AG04450 (cell line): ENCODE data around the gene POLR2E. TPM values are rescaled to one million over a fixed set of nuclear protein-coding genes. Genes with fewer than 3 reads are reported as not detected.

Experiments used
- CTCF ChIA-PET: fragments of 300-600, 350-600 bp; formaldehyde crosslinking; extraction: SDS; loops from one replicate; lab custom pipeline; 2022; ENCODE audit warnings: antibody characterized with exemption, inconsistent platforms; lab: Charles Lee
- POLR2A ChIA-PET: fragments of 350-600 bp; formaldehyde crosslinking; extraction: SDS; loops from one replicate; lab custom pipeline; 2021; ENCODE audit warnings: antibody characterized with exemption, inconsistent platforms; lab: Yijun Ruan, JAX
- DNase-seq: peaks from one replicate; pipeline ENCODE4 v3.0.0-alpha.2; 2011; ENCODE audit warnings: low read depth, low spot score
- H3K27ac ChIP-seq: one replicate; pipeline ENCODE4 v1.5.1; 2012; ENCODE audit warnings: low read depth, low read length, control low read depth
- H3K27me3 ChIP-seq: one replicate; pipeline ENCODE4 v1.6.0; 2012; ENCODE audit warnings: low read length; ENCODE audit not compliant: control insufficient read depth, insufficient read depth
- H3K4me3 ChIP-seq: 2 replicates; pipeline ENCODE4 v1.5.1; 2011; ENCODE audit warnings: mild to moderate bottlenecking, low read depth, low read length, control low read depth
- H3K9me3 ChIP-seq: 2 replicates; pipeline ENCODE4 v1.5.1; 2012; ENCODE audit warnings: low read length; ENCODE audit not compliant: control insufficient read depth, insufficient read depth
- CTCF ChIP-seq: IDR thresholded peaks from 2 replicates; pipeline ENCODE4 v1.5.1; 2011; ENCODE audit warnings: low read depth, low read length, control low read depth, inconsistent platforms
- polyA plus RNA-seq: library from polyadenylated mRNA; depleted of rRNA; stranded (reverse); fragments of >200 nt; gene quantifications from 2 replicates; pipeline ENCODE4 v1.2.3, GENCODE V29; 2011

POLR2E gene
- polyA plus RNA-seq, 1 experiment, result 140 TPM

- ChIA-PET CTCF (interaction anchor here (0.6 to 2.4 kb wide), 2 partner anchors 10 to 56 kb away, joined by 3 to 6 read pairs; no protein-coding TSS in a partner anchor), POLR2A (interaction anchor here (0.6 to 1.6 kb wide), 3 partner anchors 10 to 146 kb away, joined by 3 to 4 read pairs (median 3); partner anchors contain the start of gene CIRBP)
- Histone ChIP-seq H3K27me3 (no peaks in the 10 kb centered on the region), H3K27ac (no peak overlapping the region), H3K4me3 (no peak overlapping the region), H3K9me3 (peaks cover 10% of the 10 kb centered on the region; the same call in 1 of the 2 replicates)
- DNase-seq, result no peak
- TF ChIP-seq CTCF, result no peak
These were observed 28.2 kb upstream of the POLR2E start for GRCh38 chr19:1123381-1123780.

- no peak for TF ChIP-seq CTCF
- Histone ChIP-seq H3K4me3 (no peak overlapping the region), H3K9me3 (peaks cover 10% of the 10 kb centered on the region; the same call in 1 of the 2 replicates), H3K27ac (no peak overlapping the region), H3K27me3 (no peaks in the 10 kb centered on the region)
- no peak for DNase-seq
- POLR2A ChIA-PET, result interaction anchor here (0.6 to 1.6 kb wide), 3 partner anchors 10 to 146 kb away, joined by 3 to 4 read pairs (median 3); partner anchors contain the start of gene CIRBP
- CTCF ChIA-PET, result interaction anchor here (2.4 kb wide), 1 partner anchor 10 kb away, joined by 6 read pairs; no protein-coding TSS in a partner anchor
These were observed 27.8 kb upstream of the POLR2E start for GRCh38 chr19:1122972-1123363.

GRCh38 chr19:1122021-1122971 is 27.1 kb upstream of the POLR2E start:
- ChIA-PET POLR2A (interaction anchor here (1.0 to 1.6 kb wide), 3 partner anchors 9 to 147 kb away, joined by 3 to 4 read pairs (median 3); partner anchors contain the start of gene CIRBP), CTCF (interaction anchor here (2.4 kb wide), 1 partner anchor 9 kb away, joined by 6 read pairs; no protein-coding TSS in a partner anchor)
- Histone ChIP-seq H3K4me3 (no peak overlapping the region), H3K9me3 (peaks cover 10% of the 10 kb centered on the region; the same call in 1 of the 2 replicates), H3K27ac (no peak overlapping the region), H3K27me3 (no peaks in the 10 kb centered on the region)
- no peak for DNase-seq
- TF ChIP-seq CTCF, result no peak

GRCh38 chr19:1121395-1121794 is 26.2 kb upstream of the POLR2E start:
- Histone ChIP-seq H3K27ac (no peak overlapping the region), H3K27me3 (no peaks in the 10 kb centered on the region), H3K9me3 (peaks cover 12% of the 10 kb centered on the region; the same call in 1 of the 2 replicates), H3K4me3 (no peak overlapping the region)
- no peak for DNase-seq
- no peak for TF ChIP-seq CTCF
- ChIA-PET POLR2A (interaction anchor here (1.0 kb wide), 1 partner anchor 9 kb away, joined by 3 read pairs; no protein-coding TSS in a partner anchor), CTCF (no interaction called here)
